ENCODE data around the gene TMEM63A. TPM values are rescaled to one million over a fixed set of nuclear protein-coding genes. Genes with fewer than 3 reads are reported as not detected.

Gene TMEM63A
- total RNA-seq, 5 donors from 2014 or later (not counting 1 experiment from before 2014, with no cell fraction given), result 332 to 473 (median 390) TPM

DNA sequence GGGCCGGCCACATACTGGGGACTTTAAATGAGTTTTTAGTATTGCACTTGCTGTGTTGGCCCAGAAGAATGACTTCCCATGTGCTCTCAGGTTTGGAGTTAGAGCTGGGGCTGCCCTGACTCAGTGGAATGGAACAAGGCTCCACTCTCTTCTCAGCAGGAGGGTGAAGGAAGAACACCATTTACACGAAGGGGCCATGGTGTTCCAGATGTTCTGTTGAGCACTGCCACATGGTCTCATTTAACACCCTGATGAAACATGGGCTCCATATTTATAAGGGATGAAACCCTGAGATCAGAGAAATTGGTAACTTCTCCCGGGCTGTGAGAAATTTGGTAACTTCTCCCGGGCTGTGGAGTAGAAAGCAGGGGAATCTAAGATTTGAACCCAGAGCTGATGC is 36.1 kb upstream of the TMEM63A start:
- no peak for ATAC-seq (replicated peaks in 1 of 4)
- Mint-ChIP-seq H3K9me3 (no peaks in the 10 kb centered on the region), H3K27me3 (no peaks in the 10 kb centered on the region), H3K27ac (no peak overlapping the region), H3K4me3 (no peak overlapping the region), H3K4me1 (peaks cover 34 to 41% (median 35%) of the 10 kb centered on the region in 3 donors), H3K36me3 (peaks cover 31% of the 10 kb centered on the region)
- H3K27ac ChIP-seq (ENCODE audit: low read length), result no peak overlapping the region
- H3K4me3 ChIP-seq (ENCODE audit: control insufficient read depth in 1 of 2, extremely low read depth in 1 of 2, low read length in 1 of 2), result no peak overlapping the region
- peaks cover 10 to 39% of the 10 kb centered on the region in 2 experiments for H3K4me1 ChIP-seq (ENCODE audit: control insufficient read depth in 1 of 2, extremely low read depth in 1 of 2, insufficient read depth in 2 of 2, low read length in 2 of 2)
- H3K9me3 ChIP-seq, result no peaks in the 10 kb centered on the region
- no peaks in the 10 kb centered on the region for H3K27me3 ChIP-seq (replicated peaks in 1 of 2; ENCODE audit: control insufficient read depth in 2 of 2, extremely low read depth in 1 of 2, insufficient read depth in 2 of 2, low read length in 1 of 2)
- POLR2A ChIA-PET, result interaction anchor here (0.6 kb wide), 3 partner anchors 139 to 444 kb away, joined by 5 to 6 read pairs (median 6); no protein-coding TSS in a partner anchor
- no peak for DNase-seq
- no CpG with 5 or more reads among the region's 4 CpGs for WGBS (ENCODE audit: insufficient coverage)
- CTCF ChIA-PET, result interaction anchor here in 1 of 2 donors (0.7 kb wide), 1 partner anchor 11 kb away, joined by 4 read pairs; no protein-coding TSS in a partner anchor
- peaks cover 14 to 45% of the 10 kb centered on the region in 2 donors for H3K36me3 ChIP-seq (ENCODE audit: control insufficient read depth in 2 of 2, extremely low read depth in 1 of 2, insufficient read depth in 1 of 2, low read length in 1 of 2)

DNA sequence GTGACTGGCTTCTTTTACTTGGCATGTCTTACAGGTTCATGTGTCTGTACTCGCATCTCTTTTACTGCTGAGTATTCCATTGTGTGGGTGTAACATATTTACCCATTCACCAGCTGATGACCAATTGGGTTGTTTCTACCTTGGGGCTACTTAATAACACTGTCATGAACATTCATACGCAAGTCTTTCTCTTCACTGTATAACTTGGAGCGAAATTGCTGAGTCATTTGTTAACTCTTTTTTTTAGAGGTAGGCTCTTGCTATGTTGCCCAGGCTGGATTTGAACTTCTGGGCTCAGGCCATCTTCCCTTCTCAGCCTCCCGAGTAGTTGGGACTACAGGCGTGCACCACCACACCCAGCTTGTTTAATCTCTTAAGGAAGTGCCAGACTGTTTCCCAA is 35.4 kb upstream of the TMEM63A start:
- CTCF ChIA-PET, result no interaction called here
- Mint-ChIP-seq H3K27me3 (no peaks in the 10 kb centered on the region), H3K27ac (peak overlapping the region in 1 of 2 donors; percentile 44), H3K9me3 (no peaks in the 10 kb centered on the region), H3K4me3 (no peak overlapping the region), H3K4me1 (peaks cover 27 to 35% (median 27%) of the 10 kb centered on the region in 3 donors), H3K36me3 (peaks cover 31% of the 10 kb centered on the region)
- ATAC-seq (replicated peaks in 1 of 4) (no peak), DNase-seq (no peak)
- no CpG with 5 or more reads among the region's 5 CpGs for WGBS (ENCODE audit: insufficient coverage)
- Histone ChIP-seq H3K27me3 (replicated peaks in 1 of 2; ENCODE audit: control insufficient read depth in 2 of 2, extremely low read depth in 1 of 2, insufficient read depth in 2 of 2, low read length in 1 of 2) (no peaks in the 10 kb centered on the region), H3K27ac (ENCODE audit: low read length) (no peak overlapping the region), H3K36me3 (ENCODE audit: control insufficient read depth in 2 of 2, extremely low read depth in 1 of 2, insufficient read depth in 1 of 2, low read length in 1 of 2) (peaks cover 14 to 44% of the 10 kb centered on the region in 2 donors), H3K4me1 (ENCODE audit: control insufficient read depth in 1 of 2, extremely low read depth in 1 of 2, insufficient read depth in 2 of 2, low read length in 2 of 2) (peaks cover 7 to 31% of the 10 kb centered on the region in 2 experiments), H3K9me3 (no peaks in the 10 kb centered on the region), H3K4me3 (ENCODE audit: control insufficient read depth in 1 of 2, extremely low read depth in 1 of 2, low read length in 1 of 2) (no peak overlapping the region)
- POLR2A ChIA-PET, result no interaction called here

GRCh38 chr1:225917101-225917500 is 34.9 kb upstream of the TMEM63A start:
- peaks cover 23 to 31% (median 24%) of the 10 kb centered on the region in 3 donors for H3K4me1 Mint-ChIP-seq
- H3K27ac Mint-ChIP-seq, result peak overlapping the region in 1 of 2 donors; percentile 24
- H3K36me3 ChIP-seq (ENCODE audit: control insufficient read depth in 2 of 2, extremely low read depth in 1 of 2, insufficient read depth in 1 of 2, low read length in 1 of 2), result peaks cover 14 to 41% of the 10 kb centered on the region in 2 donors
- H3K9me3 ChIP-seq, result no peaks in the 10 kb centered on the region
- ATAC-seq (replicated peaks in 1 of 4) (no peak), DNase-seq (no peak)
- no peak overlapping the region for H3K4me3 ChIP-seq (ENCODE audit: control insufficient read depth in 1 of 2, extremely low read depth in 1 of 2, low read length in 1 of 2)
- ChIA-PET CTCF (interaction anchor here in 1 of 2 donors (0.6 kb wide), 1 partner anchor 93 kb away, joined by 3 read pairs; no protein-coding TSS in a partner anchor), POLR2A (no interaction called here)
- no peak overlapping the region for H3K27ac ChIP-seq (ENCODE audit: low read length)
- H3K9me3 Mint-ChIP-seq, result no peaks in the 10 kb centered on the region
- H3K4me3 Mint-ChIP-seq, result no peak overlapping the region
- H3K27me3 Mint-ChIP-seq, result no peaks in the 10 kb centered on the region
- whole genome bisulfite sequencing (ENCODE audit: insufficient coverage), result no CpG with 5 or more reads among the region's 3 CpGs
- H3K4me1 ChIP-seq (ENCODE audit: control insufficient read depth in 1 of 2, extremely low read depth in 1 of 2, insufficient read depth in 2 of 2, low read length in 2 of 2), result peaks cover 3 to 27% of the 10 kb centered on the region in 2 experiments
- peaks cover 31% of the 10 kb centered on the region for H3K36me3 Mint-ChIP-seq
- no peaks in the 10 kb centered on the region for H3K27me3 ChIP-seq (replicated peaks in 1 of 2; ENCODE audit: control insufficient read depth in 2 of 2, extremely low read depth in 1 of 2, insufficient read depth in 2 of 2, low read length in 1 of 2)

- ATAC-seq (replicated peaks in 1 of 4) (no peak), DNase-seq (no peak)
- H3K27me3 ChIP-seq (replicated peaks in 1 of 2; ENCODE audit: control insufficient read depth in 2 of 2, extremely low read depth in 1 of 2, insufficient read depth in 2 of 2, low read length in 1 of 2), result no peaks in the 10 kb centered on the region
- H3K36me3 Mint-ChIP-seq, result peaks cover 31% of the 10 kb centered on the region
- peaks cover 25 to 28% (median 27%) of the 10 kb centered on the region in 3 donors for H3K4me1 Mint-ChIP-seq
- H3K4me3 Mint-ChIP-seq, result no peak overlapping the region
- 92% methylated on average over 4 of the region's 7 CpGs for WGBS (ENCODE audit: insufficient coverage)
- ChIA-PET CTCF (interaction anchor here (0.6 kb wide), 2 partner anchors 70 to 306 kb away, joined by 3 to 4 read pairs; no protein-coding TSS in a partner anchor), POLR2A (no interaction called here)
- no peaks in the 10 kb centered on the region for H3K9me3 ChIP-seq
- peaks cover 7 to 28% of the 10 kb centered on the region in 2 experiments for H3K4me1 ChIP-seq (ENCODE audit: control insufficient read depth in 1 of 2, extremely low read depth in 1 of 2, insufficient read depth in 2 of 2, low read length in 2 of 2)
- H3K9me3 Mint-ChIP-seq, result no peaks in the 10 kb centered on the region
- no peak overlapping the region for H3K4me3 ChIP-seq (ENCODE audit: control insufficient read depth in 1 of 2, extremely low read depth in 1 of 2, low read length in 1 of 2)
- no peak overlapping the region for H3K27ac ChIP-seq (ENCODE audit: low read length)
- H3K36me3 ChIP-seq (ENCODE audit: control insufficient read depth in 2 of 2, extremely low read depth in 1 of 2, insufficient read depth in 1 of 2, low read length in 1 of 2), result peaks cover 14 to 27% of the 10 kb centered on the region in 2 donors
- no peaks in the 10 kb centered on the region for H3K27me3 Mint-ChIP-seq
- no peak overlapping the region for H3K27ac Mint-ChIP-seq
Measured at GRCh38 chr1:225915538-225915991, 33.4 kb upstream of the TMEM63A start.

DNA sequence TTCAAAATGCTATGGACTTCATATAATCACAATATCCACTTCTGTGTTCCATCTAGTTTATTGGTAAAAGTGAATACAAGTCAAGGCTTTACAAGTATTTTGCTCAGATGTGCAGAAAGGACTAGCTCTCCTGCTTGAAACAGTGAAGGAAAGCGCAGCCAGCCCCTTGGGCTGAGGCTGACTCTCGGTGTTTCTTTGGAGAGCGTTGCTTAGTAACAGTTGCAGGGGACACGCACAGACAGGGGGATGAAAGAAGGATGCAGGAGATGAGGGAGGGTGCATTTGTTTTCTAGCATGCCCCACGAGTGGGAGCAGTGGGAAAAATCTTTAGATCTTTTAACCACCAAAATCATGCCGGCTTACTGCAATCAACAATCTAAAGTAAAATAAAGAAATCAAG is 32.8 kb upstream of the TMEM63A start:
- Mint-ChIP-seq H3K4me3 (no peak overlapping the region), H3K4me1 (peaks cover 25 to 28% (median 28%) of the 10 kb centered on the region in 3 donors), H3K9me3 (no peaks in the 10 kb centered on the region), H3K27me3 (no peaks in the 10 kb centered on the region), H3K27ac (no peak overlapping the region), H3K36me3 (peaks cover 30% of the 10 kb centered on the region)
- H3K4me3 ChIP-seq (ENCODE audit: control insufficient read depth in 1 of 2, extremely low read depth in 1 of 2, low read length in 1 of 2), result no peak overlapping the region
- H3K36me3 ChIP-seq (ENCODE audit: control insufficient read depth in 2 of 2, extremely low read depth in 1 of 2, insufficient read depth in 1 of 2, low read length in 1 of 2), result peaks cover 14 to 21% of the 10 kb centered on the region in 2 donors
- DNase-seq, result no peak
- no peak overlapping the region for H3K27ac ChIP-seq (ENCODE audit: low read length)
- H3K4me1 ChIP-seq (ENCODE audit: control insufficient read depth in 1 of 2, extremely low read depth in 1 of 2, insufficient read depth in 2 of 2, low read length in 2 of 2), result peaks cover 11 to 28% of the 10 kb centered on the region in 2 experiments
- no peaks in the 10 kb centered on the region for H3K27me3 ChIP-seq (replicated peaks in 1 of 2; ENCODE audit: control insufficient read depth in 2 of 2, extremely low read depth in 1 of 2, insufficient read depth in 2 of 2, low read length in 1 of 2)
- ChIA-PET CTCF (interaction anchor here in 1 of 2 donors (0.6 kb wide), 1 partner anchor 72 kb away, joined by 3 read pairs; no protein-coding TSS in a partner anchor), POLR2A (no interaction called here)
- H3K9me3 ChIP-seq, result no peaks in the 10 kb centered on the region
- 100% methylated on average over 1 of the region's 6 CpGs for WGBS (ENCODE audit: insufficient coverage)
- ATAC-seq (replicated peaks in 1 of 4), result no peak

- H3K36me3 Mint-ChIP-seq, result peaks cover 25% of the 10 kb centered on the region
- H3K9me3 Mint-ChIP-seq, result no peaks in the 10 kb centered on the region
- peaks cover 12 to 18% of the 10 kb centered on the region in 2 donors for H3K36me3 ChIP-seq (ENCODE audit: control insufficient read depth in 2 of 2, extremely low read depth in 1 of 2, insufficient read depth in 1 of 2, low read length in 1 of 2)
- H3K4me3 ChIP-seq (ENCODE audit: control insufficient read depth in 1 of 2, extremely low read depth in 1 of 2, low read length in 1 of 2), result no peak overlapping the region
- H3K27me3 ChIP-seq (replicated peaks in 1 of 2; ENCODE audit: control insufficient read depth in 2 of 2, extremely low read depth in 1 of 2, insufficient read depth in 2 of 2, low read length in 1 of 2), result no peaks in the 10 kb centered on the region
- ATAC-seq (replicated peaks in 1 of 4) (no peak), DNase-seq (no peak)
- no peak overlapping the region for H3K4me3 Mint-ChIP-seq
- WGBS (ENCODE audit: insufficient coverage), result 79% methylated on average over 3 of the region's 6 CpGs
- POLR2A ChIA-PET, result no interaction called here
- H3K27me3 Mint-ChIP-seq, result no peaks in the 10 kb centered on the region
- CTCF ChIA-PET, result interaction anchor here in 1 of 2 donors (0.6 to 1.3 kb wide), 2 partner anchors 33 to 73 kb away, joined by 3 to 4 read pairs; no protein-coding TSS in a partner anchor
- H3K27ac Mint-ChIP-seq, result no peak overlapping the region
- H3K9me3 ChIP-seq, result no peaks in the 10 kb centered on the region
- peaks cover 25 to 28% (median 28%) of the 10 kb centered on the region in 3 donors for H3K4me1 Mint-ChIP-seq
- peaks cover 16 to 28% of the 10 kb centered on the region in 2 experiments for H3K4me1 ChIP-seq (ENCODE audit: control insufficient read depth in 1 of 2, extremely low read depth in 1 of 2, insufficient read depth in 2 of 2, low read length in 2 of 2)
- H3K27ac ChIP-seq (ENCODE audit: low read length), result no peak overlapping the region
Measured at GRCh38 chr1:225914391-225914790, 32.2 kb upstream of the TMEM63A start.
